Ishikawa (cell line): ENCODE measurements around the gene MAPK4.

ENCODE experiments used
- CEBPB ChIP-seq: IDR thresholded peaks from 2 replicates; pipeline ENCODE4 v1.6.1; 2012
- CREB1 ChIP-seq: IDR thresholded peaks from 2 replicates; pipeline ENCODE4 v1.6.1; 2012; ENCODE audit warnings: low read depth
- EGR1 ChIP-seq: IDR thresholded peaks from 2 replicates; pipeline ENCODE4 v1.6.1; 2012
- EP300 ChIP-seq: IDR thresholded peaks from 2 replicates; pipeline ENCODE4 v1.6.1; 2012; ENCODE audit warnings: borderline replicate concordance
- FOXM1 ChIP-seq: IDR thresholded peaks from 2 replicates; pipeline ENCODE4 v1.6.1; 2012; ENCODE audit warnings: low read depth, borderline replicate concordance
- RAD21 ChIP-seq: IDR thresholded peaks from 2 replicates; pipeline ENCODE4 v1.6.1; 2012; ENCODE audit warnings: low read depth
- REST ChIP-seq: IDR thresholded peaks from 2 replicates; pipeline ENCODE4 v1.6.1; 2012; ENCODE audit warnings: low read depth, mild to moderate bottlenecking
- TAF1 ChIP-seq: IDR thresholded peaks from 2 replicates; pipeline ENCODE4 v1.6.1; 2012; ENCODE audit warnings: low read depth, mild to moderate bottlenecking
- TCF12 ChIP-seq: IDR thresholded peaks from 2 replicates; pipeline ENCODE4 v1.6.1; 2012; ENCODE audit warnings: low read depth
- TEAD4 ChIP-seq: IDR thresholded peaks from 2 replicates; pipeline ENCODE4 v1.6.1; 2012
- USF1 ChIP-seq: IDR thresholded peaks from 2 replicates; pipeline ENCODE4 v1.6.1; 2012
- YY1 ChIP-seq: IDR thresholded peaks from 2 replicates; pipeline ENCODE4 v1.6.1; 2012; ENCODE audit warnings: low read depth
- TF ChIP-seq, protein P1 (sequence below): IDR thresholded peaks from 2 replicates; pipeline ENCODE4 v1.6.1; 2012

GRCh38 chr18:50626317-50626716 lies 66.4 kb downstream of the MAPK4 start:
- TF ChIP-seq RAD21 (no peak), YY1 (no peak), REST (no peak), TCF12 (no peak), EGR1 (no peak), USF1 (no peak), CEBPB (no peak), CREB1 (no peak), TEAD4 (no peak), EP300 (no peak), TAF1 (no peak), FOXM1 (no peak)
- TF ChIP-seq, protein P1, sequence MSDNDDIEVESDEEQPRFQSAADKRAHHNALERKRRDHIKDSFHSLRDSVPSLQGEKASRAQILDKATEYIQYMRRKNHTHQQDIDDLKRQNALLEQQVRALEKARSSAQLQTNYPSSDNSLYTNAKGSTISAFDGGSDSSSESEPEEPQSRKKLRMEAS: no peak
